ENCODE data around the gene CISD3.

The CISD3 gene

GRCh38 chr17:38773258-38773657 lies 43.1 kb downstream of the CISD3 start:
- no peak overlapping the region for H3K23ac ChIP-seq (ENCODE audit: low read length in 2 of 2)
- no peak overlapping the region for H2AFZ ChIP-seq (ENCODE audit: low read depth, low read length)
- H2BK15ac ChIP-seq (ENCODE audit: low read depth, poor library complexity, severe bottlenecking), result no peak overlapping the region
- H2BK5ac ChIP-seq (ENCODE audit: low read depth, low read length, poor library complexity, severe bottlenecking), result no peak overlapping the region
- DNase-seq, result no peak
- H3K27ac ChIP-seq (ENCODE audit: low read length, poor library complexity, severe bottlenecking), result no peak overlapping the region
- peaks cover 15% of the 10 kb centered on the region for H3K79me1 ChIP-seq (replicated peaks; ENCODE audit: low read length, poor library complexity, severe bottlenecking)
- H2BK120ac ChIP-seq (ENCODE audit: low read depth, low read length), result no peak overlapping the region
- no peak overlapping the region for H2AK5ac ChIP-seq (ENCODE audit: low read length, severe bottlenecking)
- no peak overlapping the region for H3K9ac ChIP-seq (ENCODE audit: low read length)
- no peak overlapping the region for H3K4me3 ChIP-seq (ENCODE audit: insufficient read depth in 1 of 2, low read depth in 1 of 2, low read length in 2 of 2)
- H4K91ac ChIP-seq (ENCODE audit: low read length), result no peak overlapping the region
- H3K4ac ChIP-seq (ENCODE audit: low read depth in 1 of 2, low read length in 2 of 2), result no peak overlapping the region
- H4K8ac ChIP-seq (ENCODE audit: low read length), result no peak overlapping the region
- H3K9me3 ChIP-seq (ENCODE audit: control insufficient read depth, low read length), result no peaks in the 10 kb centered on the region
- H3K14ac ChIP-seq (ENCODE audit: low read length in 2 of 2), result no peak overlapping the region
- no peaks in the 10 kb centered on the region for H3K4me1 ChIP-seq (ENCODE audit: control insufficient read depth, insufficient read depth, low read depth, low read length)
- no peak overlapping the region for H2BK12ac ChIP-seq (ENCODE audit: low read length in 2 of 2)
- H3K4me2 ChIP-seq (ENCODE audit: low read length, poor library complexity, severe bottlenecking), result no peak overlapping the region
- H3K27me3 ChIP-seq (ENCODE audit: control insufficient read depth in 1 of 2, insufficient read depth in 1 of 2, low read length in 2 of 2), result no peaks in the 10 kb centered on the region
- peaks cover 75 to 95% of the 10 kb centered on the region in 2 experiments for H3K36me3 ChIP-seq (ENCODE audit: control insufficient read depth in 1 of 2, insufficient read depth in 2 of 2, low read depth in 1 of 2, low read length in 2 of 2)
- H3K18ac ChIP-seq (ENCODE audit: low read depth in 1 of 2, low read length in 2 of 2), result no peak overlapping the region

- Histone ChIP-seq H3K79me1 (replicated peaks; ENCODE audit: low read length, poor library complexity, severe bottlenecking) (peaks cover 30% of the 10 kb centered on the region), H4K8ac (ENCODE audit: low read length) (no peak overlapping the region), H3K9me3 (ENCODE audit: control insufficient read depth, low read length) (no peaks in the 10 kb centered on the region), H3K4me3 (ENCODE audit: insufficient read depth in 1 of 2, low read depth in 1 of 2, low read length in 2 of 2) (no peak overlapping the region), H3K4me2 (ENCODE audit: low read length, poor library complexity, severe bottlenecking) (no peak overlapping the region), H2AFZ (ENCODE audit: low read depth, low read length) (no peak overlapping the region), H2BK15ac (ENCODE audit: low read depth, poor library complexity, severe bottlenecking) (no peak overlapping the region), H3K14ac (ENCODE audit: low read length in 2 of 2) (no peak overlapping the region), H3K23ac (ENCODE audit: low read length in 2 of 2) (no peak overlapping the region), H3K18ac (ENCODE audit: low read depth in 1 of 2, low read length in 2 of 2) (no peak overlapping the region), H2AK5ac (ENCODE audit: low read length, severe bottlenecking) (no peak overlapping the region), H2BK120ac (ENCODE audit: low read depth, low read length) (no peak overlapping the region), H3K27me3 (ENCODE audit: control insufficient read depth in 1 of 2, insufficient read depth in 1 of 2, low read length in 2 of 2) (no peaks in the 10 kb centered on the region), H4K91ac (ENCODE audit: low read length) (no peak overlapping the region), H2BK5ac (ENCODE audit: low read depth, low read length, poor library complexity, severe bottlenecking) (no peak overlapping the region), H3K4ac (ENCODE audit: low read depth in 1 of 2, low read length in 2 of 2) (no peak overlapping the region), H2BK12ac (ENCODE audit: low read length in 2 of 2) (no peak overlapping the region), H3K36me3 (ENCODE audit: control insufficient read depth in 1 of 2, insufficient read depth in 2 of 2, low read depth in 1 of 2, low read length in 2 of 2) (peaks cover 84 to 95% of the 10 kb centered on the region in 2 experiments), H3K9ac (ENCODE audit: low read length) (peak overlapping the region; percentile 37), H3K4me1 (ENCODE audit: control insufficient read depth, insufficient read depth, low read depth, low read length) (no peaks in the 10 kb centered on the region), H3K27ac (ENCODE audit: low read length, poor library complexity, severe bottlenecking) (no peak overlapping the region)
- no peak for DNase-seq
- 92% methylated on average over 7 of the region's 7 CpGs for WGBS
Measured at GRCh38 chr17:38777641-38778250, 47.6 kb downstream of the CISD3 start.

GRCh38 chr17:38779965-38780752 lies 50.0 kb downstream of the CISD3 start:
- H3K4me3 ChIP-seq (ENCODE audit: insufficient read depth in 1 of 2, low read depth in 1 of 2, low read length in 2 of 2), result no peak overlapping the region
- no peak for DNase-seq
- WGBS, result 95% methylated on average over 22 of the region's 23 CpGs

GRCh38 chr17:38783227-38783626 lies 53.1 kb downstream of the CISD3 start:
- Histone ChIP-seq H3K23ac (ENCODE audit: low read length in 2 of 2) (no peak overlapping the region), H4K91ac (ENCODE audit: low read length) (no peak overlapping the region), H3K27ac (ENCODE audit: low read length, poor library complexity, severe bottlenecking) (no peak overlapping the region), H3K18ac (ENCODE audit: low read depth in 1 of 2, low read length in 2 of 2) (no peak overlapping the region), H3K9me3 (ENCODE audit: control insufficient read depth, low read length) (no peaks in the 10 kb centered on the region), H2AFZ (ENCODE audit: low read depth, low read length) (no peak overlapping the region), H3K79me1 (replicated peaks; ENCODE audit: low read length, poor library complexity, severe bottlenecking) (peaks cover 44% of the 10 kb centered on the region), H3K4me3 (ENCODE audit: insufficient read depth in 1 of 2, low read depth in 1 of 2, low read length in 2 of 2) (no peak overlapping the region), H3K36me3 (ENCODE audit: control insufficient read depth in 1 of 2, insufficient read depth in 2 of 2, low read depth in 1 of 2, low read length in 2 of 2) (peaks cover 79 to 89% of the 10 kb centered on the region in 2 experiments), H3K14ac (ENCODE audit: low read length in 2 of 2) (no peak overlapping the region), H3K9ac (ENCODE audit: low read length) (no peak overlapping the region), H2BK5ac (ENCODE audit: low read depth, low read length, poor library complexity, severe bottlenecking) (no peak overlapping the region), H3K4me2 (ENCODE audit: low read length, poor library complexity, severe bottlenecking) (no peak overlapping the region), H2BK15ac (ENCODE audit: low read depth, poor library complexity, severe bottlenecking) (no peak overlapping the region), H3K4me1 (ENCODE audit: control insufficient read depth, insufficient read depth, low read depth, low read length) (no peaks in the 10 kb centered on the region), H2BK12ac (ENCODE audit: low read length in 2 of 2) (no peak overlapping the region), H2AK5ac (ENCODE audit: low read length, severe bottlenecking) (no peak overlapping the region), H3K4ac (ENCODE audit: low read depth in 1 of 2, low read length in 2 of 2) (no peak overlapping the region), H3K27me3 (ENCODE audit: control insufficient read depth in 1 of 2, insufficient read depth in 1 of 2, low read length in 2 of 2) (no peaks in the 10 kb centered on the region), H4K8ac (ENCODE audit: low read length) (no peak overlapping the region), H2BK120ac (ENCODE audit: low read depth, low read length) (no peak overlapping the region)
- no peak for DNase-seq
- WGBS, result over 99% methylated on average over 3 of the region's 3 CpGs

More at GRCh38 chr17:38779965-38780752, 50.0 kb downstream of the CISD3 start:
- H3K9ac ChIP-seq (ENCODE audit: low read length), result no peak overlapping the region
- H3K23ac ChIP-seq (ENCODE audit: low read length in 2 of 2), result no peak overlapping the region
- no peak overlapping the region for H3K4me2 ChIP-seq (ENCODE audit: low read length, poor library complexity, severe bottlenecking)
- H3K27me3 ChIP-seq (ENCODE audit: control insufficient read depth in 1 of 2, insufficient read depth in 1 of 2, low read length in 2 of 2), result no peaks in the 10 kb centered on the region
- H2BK120ac ChIP-seq (ENCODE audit: low read depth, low read length), result no peak overlapping the region
- no peak overlapping the region for H2BK5ac ChIP-seq (ENCODE audit: low read depth, low read length, poor library complexity, severe bottlenecking)
- H3K79me1 ChIP-seq (replicated peaks; ENCODE audit: low read length, poor library complexity, severe bottlenecking), result peaks cover 34% of the 10 kb centered on the region
- no peak overlapping the region for H3K27ac ChIP-seq (ENCODE audit: low read length, poor library complexity, severe bottlenecking)
- H3K4me1 ChIP-seq (ENCODE audit: control insufficient read depth, insufficient read depth, low read depth, low read length), result no peaks in the 10 kb centered on the region
- no peaks in the 10 kb centered on the region for H3K9me3 ChIP-seq (ENCODE audit: control insufficient read depth, low read length)
- no peak overlapping the region for H2BK15ac ChIP-seq (ENCODE audit: low read depth, poor library complexity, severe bottlenecking)
- no peak overlapping the region for H3K4ac ChIP-seq (ENCODE audit: low read depth in 1 of 2, low read length in 2 of 2)
- H2AFZ ChIP-seq (ENCODE audit: low read depth, low read length), result no peak overlapping the region
- H3K18ac ChIP-seq (ENCODE audit: low read depth in 1 of 2, low read length in 2 of 2), result no peak overlapping the region
- no peak overlapping the region for H4K8ac ChIP-seq (ENCODE audit: low read length)
- H4K91ac ChIP-seq (ENCODE audit: low read length), result no peak overlapping the region
- H3K14ac ChIP-seq (ENCODE audit: low read length in 2 of 2), result no peak overlapping the region
- H2BK12ac ChIP-seq (ENCODE audit: low read length in 2 of 2), result no peak overlapping the region
- H2AK5ac ChIP-seq (ENCODE audit: low read length, severe bottlenecking), result no peak overlapping the region
- peaks cover 86 to 96% of the 10 kb centered on the region in 2 experiments for H3K36me3 ChIP-seq (ENCODE audit: control insufficient read depth in 1 of 2, insufficient read depth in 2 of 2, low read depth in 1 of 2, low read length in 2 of 2)
